GM13976 (cell line): ENCODE measurements around the gene EIF2D.
"Not testable (repeated sequence)": the region's sequence is repeated elsewhere in the genome, so short reads cannot be mapped to it uniquely, and the experiment has no call there.

ENCODE experiments used
- DNase-seq: peaks from one replicate; pipeline ENCODE4 v3.0.0; 2012; ENCODE audit warnings: low spot score
- in situ Hi-C: fragments of 300-500 bp; cut with MboI; formaldehyde crosslinking; loops from one replicate; pipeline ENCODE4 v1.12.0; 2022; ENCODE audit warnings: low sequenced_read_pairs, mixed read lengths, inconsistent platforms; ENCODE audit not compliant: unreplicated experiment
- TF ChIP-seq, protein P1 (sequence below): IDR thresholded peaks from 2 replicates; pipeline ENCODE4 v1.5.1; 2012; ENCODE audit warnings: borderline replicate concordance, mild to moderate bottlenecking; ENCODE audit not compliant: insufficient read depth; ENCODE audit errors: extremely low read depth, missing control alignments, control extremely low read depth

The EIF2D gene

GRCh38 chr1:206635978-206636345, 23.7 kb upstream of the EIF2D start:
- in situ Hi-C loops: loop anchor here (10.0 kb wide), 1 partner anchor 339 kb away; the partner anchor contains the start of gene FCAMR
- peak; percentile 32 for DNase-seq
- TF ChIP-seq, protein P1, sequence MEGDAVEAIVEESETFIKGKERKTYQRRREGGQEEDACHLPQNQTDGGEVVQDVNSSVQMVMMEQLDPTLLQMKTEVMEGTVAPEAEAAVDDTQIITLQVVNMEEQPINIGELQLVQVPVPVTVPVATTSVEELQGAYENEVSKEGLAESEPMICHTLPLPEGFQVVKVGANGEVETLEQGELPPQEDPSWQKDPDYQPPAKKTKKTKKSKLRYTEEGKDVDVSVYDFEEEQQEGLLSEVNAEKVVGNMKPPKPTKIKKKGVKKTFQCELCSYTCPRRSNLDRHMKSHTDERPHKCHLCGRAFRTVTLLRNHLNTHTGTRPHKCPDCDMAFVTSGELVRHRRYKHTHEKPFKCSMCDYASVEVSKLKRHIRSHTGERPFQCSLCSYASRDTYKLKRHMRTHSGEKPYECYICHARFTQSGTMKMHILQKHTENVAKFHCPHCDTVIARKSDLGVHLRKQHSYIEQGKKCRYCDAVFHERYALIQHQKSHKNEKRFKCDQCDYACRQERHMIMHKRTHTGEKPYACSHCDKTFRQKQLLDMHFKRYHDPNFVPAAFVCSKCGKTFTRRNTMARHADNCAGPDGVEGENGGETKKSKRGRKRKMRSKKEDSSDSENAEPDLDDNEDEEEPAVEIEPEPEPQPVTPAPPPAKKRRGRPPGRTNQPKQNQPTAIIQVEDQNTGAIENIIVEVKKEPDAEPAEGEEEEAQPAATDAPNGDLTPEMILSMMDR: no peak

GRCh38 chr1:206635080-206635977, 23.1 kb upstream of the EIF2D start, which contains the start of gene DYRK3:
Gene DYRK3, plus strand, starts transcription at chr1:206635536. Its CDS starts 168 bp downstream, at chr1:206635704.
- TF ChIP-seq, protein P1: no peak
- in situ Hi-C loops: loop anchor here (10.0 kb wide), 1 partner anchor 339 kb away; the partner anchor contains the start of gene FCAMR
- peak; percentile 98 for DNase-seq

DNA sequence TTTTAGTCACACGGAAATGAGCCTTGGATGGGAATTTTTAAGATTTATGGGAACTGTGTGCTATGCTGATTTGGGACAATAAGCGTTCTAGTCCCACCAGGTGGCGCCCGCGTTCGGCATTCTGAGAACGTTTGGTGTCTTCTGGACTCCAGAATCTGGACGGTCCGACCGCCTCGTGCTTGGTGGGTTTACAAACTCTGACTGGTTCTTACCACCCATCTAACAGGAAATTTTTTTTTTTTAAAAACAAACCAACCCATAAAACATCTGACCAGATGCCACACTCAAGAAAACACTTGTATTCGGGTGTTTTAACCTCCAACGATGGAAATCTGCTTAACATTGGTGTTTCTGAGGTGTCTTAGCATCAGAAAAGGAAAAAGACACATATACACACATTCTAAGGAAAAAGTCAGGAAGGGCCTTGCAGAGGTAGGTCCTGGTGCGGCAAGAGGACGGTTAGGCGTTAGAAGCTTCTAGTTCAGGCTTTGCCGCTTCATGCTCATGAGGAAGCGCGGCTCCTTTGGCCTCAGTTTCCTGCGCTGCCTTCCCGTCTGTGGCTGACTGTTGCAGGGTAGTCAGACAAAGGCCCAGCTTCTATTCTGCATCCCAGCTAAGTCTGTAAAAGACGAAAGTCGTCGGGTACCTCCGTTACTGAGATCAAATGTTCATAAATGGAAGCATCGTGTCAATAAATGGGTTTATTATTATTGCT, 22.3 kb upstream of the EIF2D start:
- peak; percentile 55 for DNase-seq
- in situ Hi-C loops: loop anchor here (10.0 kb wide), 1 partner anchor 340 kb away; the partner anchor contains the start of gene FCAMR
- TF ChIP-seq, protein P1: peak; percentile 84

DNA sequence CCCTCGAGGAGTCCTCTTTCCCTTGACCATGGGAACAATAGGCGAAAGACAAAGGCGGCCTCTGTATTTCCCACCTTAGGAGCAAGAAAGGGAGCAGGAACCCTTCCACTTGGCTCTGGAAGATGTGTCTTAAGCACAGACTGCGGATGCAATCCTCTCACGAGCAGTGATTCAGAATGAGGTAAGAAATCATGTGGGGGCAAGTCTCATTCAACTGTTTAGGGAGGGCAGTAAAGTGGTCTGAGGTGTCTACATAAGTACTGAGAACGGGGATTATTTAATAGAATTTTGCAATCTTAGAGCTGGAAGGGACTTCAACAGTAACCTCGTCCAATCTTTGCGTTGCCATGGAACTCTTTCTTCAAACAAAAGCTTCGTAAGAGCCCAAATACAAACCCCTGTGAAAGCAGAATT, 21.4 kb upstream of the EIF2D start:
- in situ Hi-C loops: loop anchor here (10.0 kb wide), 1 partner anchor 341 kb away; the partner anchor contains the start of gene FCAMR
- TF ChIP-seq, protein P1: no peak
- no peak for DNase-seq

DNA sequence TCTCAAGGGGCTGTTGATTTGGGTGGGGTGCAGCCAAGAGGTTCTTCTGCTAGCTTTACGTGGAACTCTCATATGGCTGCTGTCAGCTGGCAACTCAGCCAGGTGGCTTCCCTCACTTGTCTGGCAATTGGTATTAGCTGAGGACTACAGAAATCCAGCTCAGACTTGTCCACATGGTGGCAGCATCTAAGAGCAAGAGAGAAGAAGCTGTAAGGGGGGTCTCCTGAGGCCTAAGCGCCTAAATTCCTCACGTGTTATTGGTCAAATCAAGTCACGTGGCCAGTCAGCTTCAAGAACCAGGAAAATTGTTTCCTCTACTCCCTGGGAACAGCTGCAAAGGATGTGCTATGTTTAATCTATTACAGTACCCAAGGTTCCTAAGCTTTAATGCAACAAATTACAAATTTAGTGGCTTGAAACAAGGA, 18.8 kb upstream of the EIF2D start:
- TF ChIP-seq, protein P1: peak; percentile 58
- peak; percentile 71 for DNase-seq
- in situ Hi-C loops: loop anchor here (10.0 kb wide), 1 partner anchor 344 kb away; the partner anchor contains the start of gene FCAMR

- no peak for DNase-seq
- TF ChIP-seq, protein P1: no peak
- in situ Hi-C loops: no loop called here
These were observed 16.7 kb upstream of the EIF2D start for GRCh38 chr1:206628916-206629315.

DNA sequence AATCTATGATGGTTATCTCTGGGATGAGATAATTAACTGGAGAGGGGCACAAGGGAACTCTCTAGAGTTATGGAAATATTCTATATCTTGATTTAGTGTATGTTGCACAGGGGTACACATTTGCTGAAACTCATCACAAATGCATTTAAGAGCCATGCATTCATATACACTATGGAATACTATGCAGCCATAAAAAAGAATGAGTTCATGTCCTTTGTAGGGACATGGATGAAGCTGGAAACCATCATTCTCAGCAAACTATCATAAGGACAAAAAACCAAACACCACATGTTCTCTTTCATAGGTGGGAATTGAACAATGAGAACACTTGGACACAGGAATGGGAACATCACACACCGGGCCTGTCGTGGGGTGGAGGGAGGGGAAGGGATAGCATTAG, 14.1 kb upstream of the EIF2D start:
- DNase-seq, in situ Hi-C loops: not testable (repeated sequence)
